ENCODE results near the gene KRTAP10-3.
"Not testable (repeated sequence)": the region's sequence is repeated elsewhere in the genome, so short reads cannot be mapped to it uniquely, and the experiment has no call there.

Gene KRTAP10-3

GRCh38 chr21:44590311-44590721 lies 31.7 kb upstream of the KRTAP10-3 start:
- no peak for DNase-seq (ENCODE audit: low read depth)

- DNase-seq (ENCODE audit: low read depth) = no peak
Observed at GRCh38 chr21:44589586-44590305, 31.2 kb upstream of the KRTAP10-3 start.

GRCh38 chr21:44589094-44589493 lies 30.5 kb upstream of the KRTAP10-3 start:
- no peak for DNase-seq (ENCODE audit: low read depth)

- DNase-seq (ENCODE audit: low read depth) = no peak
Observed at GRCh38 chr21:44585892-44586291, 27.3 kb upstream of the KRTAP10-3 start.

- peak; percentile 10 for DNase-seq (ENCODE audit: low read depth)
Observed at GRCh38 chr21:44583800-44584147, 25.2 kb upstream of the KRTAP10-3 start.

- no peak for DNase-seq (ENCODE audit: low read depth)
Observed at GRCh38 chr21:44583089-44583799, 24.6 kb upstream of the KRTAP10-3 start.

GRCh38 chr21:44582055-44582454 lies 23.5 kb upstream of the KRTAP10-3 start:
- no peak for DNase-seq (ENCODE audit: low read depth)

GRCh38 chr21:44581158-44581557 lies 22.6 kb upstream of the KRTAP10-3 start:
- DNase-seq (ENCODE audit: low read depth) = no peak

GRCh38 chr21:44580231-44580821 lies 21.7 kb upstream of the KRTAP10-3 start, which contains the start of gene KRTAP10-5:
TSS of gene KRTAP10-5 (minus strand) at chr21:44580604. CDS start at chr21:44580578, 26 bp downstream.
- not testable (repeated sequence) for DNase-seq (ENCODE audit: low read depth)

GRCh38 chr21:44579833-44580144 lies 21.2 kb upstream of the KRTAP10-3 start:
- no peak for DNase-seq (ENCODE audit: low read depth)

- no peak for DNase-seq (ENCODE audit: low read depth)
Observed at GRCh38 chr21:44579056-44579832, 20.6 kb upstream of the KRTAP10-3 start.

GRCh38 chr21:44578371-44579055 lies 19.9 kb upstream of the KRTAP10-3 start:
- no peak for DNase-seq (ENCODE audit: low read depth)

GRCh38 chr21:44576025-44576420 lies 17.4 kb upstream of the KRTAP10-3 start:
- DNase-seq (ENCODE audit: low read depth) = no peak

- no peak for DNase-seq (ENCODE audit: low read depth)
Observed at GRCh38 chr21:44575307-44576024, 16.9 kb upstream of the KRTAP10-3 start.

GRCh38 chr21:44574457-44575306 lies 16.1 kb upstream of the KRTAP10-3 start:
- no peak for DNase-seq (ENCODE audit: low read depth)

GRCh38 chr21:44573630-44574456 lies 15.2 kb upstream of the KRTAP10-3 start, which contains the start of gene KRTAP10-4:
TSS of gene KRTAP10-4 (plus strand) at chr21:44573729. CDS start at chr21:44573759, 30 bp downstream.
- DNase-seq (ENCODE audit: low read depth) = not testable (repeated sequence)

- no peak for DNase-seq (ENCODE audit: low read depth)
Observed at GRCh38 chr21:44572959-44573583, 14.5 kb upstream of the KRTAP10-3 start.

GRCh38 chr21:44571844-44572782 lies 13.5 kb upstream of the KRTAP10-3 start:
- no peak for DNase-seq (ENCODE audit: low read depth)

All from stimulated activated CD4-positive, alpha-beta T cell treated with anti-CD3 and anti-CD28 coated beads, Interleukin-2, amount 100 ng/mL, for 4 hours (primary cell).